BJ (cell line): ENCODE results near the gene UMODL1. TPM values are rescaled to one million over a fixed set of nuclear protein-coding genes. Genes with fewer than 3 reads are reported as not detected.

ENCODE experiments used
- CTCF ChIA-PET: fragments of 350-600 bp; formaldehyde crosslinking; extraction: SDS; loops from one replicate; lab custom pipeline; 2021; ENCODE audit warnings: antibody characterized with exemption, inconsistent platforms; lab: Yijun Ruan, JAX
- POLR2A ChIA-PET: fragments of 300-600 bp; sonication (Branson Sonifier 250); formaldehyde crosslinking; extraction: SDS; loops from one replicate; lab custom pipeline; 2021; ENCODE audit warnings: antibody characterized with exemption; lab: Charles Lee
- DNase-seq: peaks from one replicate; pipeline ENCODE4 v3.0.0-alpha.2; 2011; ENCODE audit warnings: low read depth
- H3K27me3 ChIP-seq: 2 replicates; pipeline ENCODE4 v1.6.0; 2011; ENCODE audit warnings: low read length; ENCODE audit not compliant: control insufficient read depth, insufficient read depth
- H3K36me3 ChIP-seq: 2 replicates; pipeline ENCODE4 v1.5.1; 2011; ENCODE audit warnings: low read length; ENCODE audit not compliant: control insufficient read depth, insufficient read depth
- H3K4me3 ChIP-seq: 2 replicates; pipeline ENCODE4 v1.5.1; 2011; ENCODE audit warnings: low read depth, mild to moderate bottlenecking, control low read depth, low read length
- polyA plus RNA-seq: library from polyadenylated mRNA; depleted of rRNA; stranded (reverse); fragments of >200 nt; gene quantifications from 2 replicates; pipeline ENCODE4 v1.2.3, GENCODE V29; 2011
- TF ChIP-seq, protein P1 (sequence below): IDR thresholded peaks from 2 replicates; pipeline ENCODE4 v1.5.1; 2011; ENCODE audit warnings: low read depth, mild to moderate bottlenecking, control low read depth, inconsistent platforms, low read length, moderate library complexity; ENCODE audit not compliant: insufficient read depth

Gene UMODL1
- polyA plus RNA-seq, 1 experiment: 0.04 TPM

GRCh38 chr21:42145569-42146272 is 74.6 kb downstream of the UMODL1 start:
- DNase-seq: no peak
- 0 out of 2 replicates have a peak, but pooled peaks cover 2% of the 10 kb centered on the region for H3K27me3 ChIP-seq
- CTCF ChIA-PET: interaction anchor here (0.6 to 7.0 kb wide), 28 partner anchors 8 to 668 kb away, joined by 3 to 143 read pairs (median 4); no protein-coding TSS in a partner anchor
- H3K4me3 ChIP-seq: no peak overlapping the region
- TF ChIP-seq, protein P1, sequence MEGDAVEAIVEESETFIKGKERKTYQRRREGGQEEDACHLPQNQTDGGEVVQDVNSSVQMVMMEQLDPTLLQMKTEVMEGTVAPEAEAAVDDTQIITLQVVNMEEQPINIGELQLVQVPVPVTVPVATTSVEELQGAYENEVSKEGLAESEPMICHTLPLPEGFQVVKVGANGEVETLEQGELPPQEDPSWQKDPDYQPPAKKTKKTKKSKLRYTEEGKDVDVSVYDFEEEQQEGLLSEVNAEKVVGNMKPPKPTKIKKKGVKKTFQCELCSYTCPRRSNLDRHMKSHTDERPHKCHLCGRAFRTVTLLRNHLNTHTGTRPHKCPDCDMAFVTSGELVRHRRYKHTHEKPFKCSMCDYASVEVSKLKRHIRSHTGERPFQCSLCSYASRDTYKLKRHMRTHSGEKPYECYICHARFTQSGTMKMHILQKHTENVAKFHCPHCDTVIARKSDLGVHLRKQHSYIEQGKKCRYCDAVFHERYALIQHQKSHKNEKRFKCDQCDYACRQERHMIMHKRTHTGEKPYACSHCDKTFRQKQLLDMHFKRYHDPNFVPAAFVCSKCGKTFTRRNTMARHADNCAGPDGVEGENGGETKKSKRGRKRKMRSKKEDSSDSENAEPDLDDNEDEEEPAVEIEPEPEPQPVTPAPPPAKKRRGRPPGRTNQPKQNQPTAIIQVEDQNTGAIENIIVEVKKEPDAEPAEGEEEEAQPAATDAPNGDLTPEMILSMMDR: peak; percentile 91
- H3K36me3 ChIP-seq: no peaks in the 10 kb centered on the region
- POLR2A ChIA-PET: no interaction called here

GRCh38 chr21:42146273-42146805 is 75.2 kb downstream of the UMODL1 start:
- no peak for DNase-seq
- no peak overlapping the region for H3K4me3 ChIP-seq
- TF ChIP-seq, protein P1: no peak
- POLR2A ChIA-PET: no interaction called here
- H3K36me3 ChIP-seq: no peaks in the 10 kb centered on the region
- H3K27me3 ChIP-seq: 0 out of 2 replicates have a peak, but pooled peaks cover 2% of the 10 kb centered on the region
- CTCF ChIA-PET: interaction anchor here (0.6 to 7.0 kb wide), 19 partner anchors 9 to 667 kb away, joined by 3 to 143 read pairs (median 7); no protein-coding TSS in a partner anchor

- TF ChIP-seq, protein P1: no peak
- ChIA-PET POLR2A (no interaction called here), CTCF (interaction anchor here (1.0 to 7.0 kb wide), 8 partner anchors 11 to 234 kb away, joined by 3 to 143 read pairs (median 10); no protein-coding TSS in a partner anchor)
- Histone ChIP-seq H3K36me3 (no peaks in the 10 kb centered on the region), H3K27me3 (0 out of 2 replicates have a peak, but pooled peaks cover 2% of the 10 kb centered on the region), H3K4me3 (no peak overlapping the region)
- DNase-seq: no peak
Measured at GRCh38 chr21:42146821-42147220, 75.7 kb downstream of the UMODL1 start.

GRCh38 chr21:42147386-42148020 is 76.4 kb downstream of the UMODL1 start:
- Histone ChIP-seq H3K36me3 (no peaks in the 10 kb centered on the region), H3K4me3 (no peak overlapping the region), H3K27me3 (0 out of 2 replicates have a peak, but pooled peaks cover 2% of the 10 kb centered on the region)
- DNase-seq: no peak
- CTCF ChIA-PET: interaction anchor here (1.0 to 7.0 kb wide), 6 partner anchors 10 to 125 kb away, joined by 3 to 143 read pairs (median 6); no protein-coding TSS in a partner anchor
- TF ChIP-seq, protein P1: no peak
- POLR2A ChIA-PET: no interaction called here

GRCh38 chr21:42148097-42148496 is 77.0 kb downstream of the UMODL1 start:
- ChIA-PET CTCF (interaction anchor here (0.6 to 7.0 kb wide), 6 partner anchors 10 to 370 kb away, joined by 3 to 143 read pairs (median 5); no protein-coding TSS in a partner anchor), POLR2A (no interaction called here)
- TF ChIP-seq, protein P1: no peak
- Histone ChIP-seq H3K4me3 (no peak overlapping the region), H3K36me3 (no peaks in the 10 kb centered on the region), H3K27me3 (0 out of 2 replicates have a peak, but pooled peaks cover 2% of the 10 kb centered on the region)
- DNase-seq: no peak
